Ecto neural progenitor cell (in vitro differentiated cells): Measurements from ENCODE around the gene CNTNAP5.

ENCODE experiments used
- DNase-seq: peaks from one replicate; pipeline ENCODE4 v3.0.0-alpha.2; 2018; ENCODE audit warnings: low spot score

Gene CNTNAP5

GRCh38 chr2:124063596-124063995 is 38.5 kb downstream of the CNTNAP5 start:
- DNase-seq, result no peak

- no peak for DNase-seq
These were observed 40.5 kb downstream of the CNTNAP5 start for GRCh38 chr2:124065636-124066035.

GRCh38 chr2:124066776-124067175 is 41.7 kb downstream of the CNTNAP5 start:
- no peak for DNase-seq

GRCh38 chr2:124079045-124079444 is 54.0 kb downstream of the CNTNAP5 start:
- no peak for DNase-seq

GRCh38 chr2:124080281-124081153 is 55.4 kb downstream of the CNTNAP5 start:
- DNase-seq, result no peak

GRCh38 chr2:124081154-124081716 is 56.1 kb downstream of the CNTNAP5 start:
- DNase-seq, result no peak

GRCh38 chr2:124088616-124089015 is 63.5 kb downstream of the CNTNAP5 start:
- DNase-seq, result no peak

GRCh38 chr2:124091721-124092120 is 66.6 kb downstream of the CNTNAP5 start:
- no peak for DNase-seq

- DNase-seq, result no peak
These were observed 67.6 kb downstream of the CNTNAP5 start for GRCh38 chr2:124092651-124093050.

GRCh38 chr2:124104914-124105313 is 79.8 kb downstream of the CNTNAP5 start:
- no peak for DNase-seq

GRCh38 chr2:124112206-124112605 is 87.1 kb downstream of the CNTNAP5 start:
- no peak for DNase-seq

GRCh38 chr2:124112966-124113365 is 87.9 kb downstream of the CNTNAP5 start:
- DNase-seq, result no peak

GRCh38 chr2:124120246-124120645 is 95.2 kb downstream of the CNTNAP5 start:
- no peak for DNase-seq

GRCh38 chr2:124121106-124121505 is 96.0 kb downstream of the CNTNAP5 start:
- DNase-seq, result no peak

- DNase-seq, result no peak
These were observed 96.7 kb downstream of the CNTNAP5 start for GRCh38 chr2:124121760-124122275.

GRCh38 chr2:124122340-124122739 is 97.3 kb downstream of the CNTNAP5 start:
- DNase-seq, result no peak

- DNase-seq, result no peak
These were observed 106.2 kb downstream of the CNTNAP5 start for GRCh38 chr2:124131276-124131675.

- DNase-seq, result no peak
These were observed 111.0 kb downstream of the CNTNAP5 start for GRCh38 chr2:124136110-124136509.

GRCh38 chr2:124138076-124138475 is 113.0 kb downstream of the CNTNAP5 start:
- no peak for DNase-seq

GRCh38 chr2:124145982-124146381 is 120.9 kb downstream of the CNTNAP5 start:
- DNase-seq, result no peak

- no peak for DNase-seq
These were observed 122.5 kb downstream of the CNTNAP5 start for GRCh38 chr2:124147552-124147951.

GRCh38 chr2:124149571-124149970 is 124.5 kb downstream of the CNTNAP5 start:
- DNase-seq, result no peak

GRCh38 chr2:124151691-124152090 is 126.6 kb downstream of the CNTNAP5 start:
- no peak for DNase-seq
